Tibial nerve (tissue), 4 donors: ENCODE data around the gene WSB1.

ENCODE experiments used
- EP300 ChIP-seq, 2 donors: sonication (generic); formaldehyde crosslinking; IDR thresholded peaks; one replicate each; pipeline ENCODE4 v1.6.1; 2017; ENCODE audit warnings: antibody characterized with exemption in 2 of 2, mild to moderate bottlenecking in 1 of 2
- POLR2A ChIP-seq, 2 donors: fragments of 450-650 bp; IDR thresholded peaks; one replicate each; pipeline ENCODE4 v1.6.1; 2017; ENCODE audit warnings: antibody characterized with exemption in 2 of 2, mild to moderate bottlenecking in 2 of 2, moderate library complexity in 2 of 2
- TF ChIP-seq, protein P1 (sequence below), 5 experiments: fragments of 200-600 bp in 3 of 5; fragments of 450-650 bp in 2 of 5; sonication (generic) in 3 of 5; IDR thresholded peaks; one replicate each; pipeline ENCODE4 v1.5.1; 2016 to 2019; ENCODE audit warnings: antibody characterized with exemption in 5 of 5, mild to moderate bottlenecking in 3 of 5, moderate library complexity in 2 of 5

DNA sequence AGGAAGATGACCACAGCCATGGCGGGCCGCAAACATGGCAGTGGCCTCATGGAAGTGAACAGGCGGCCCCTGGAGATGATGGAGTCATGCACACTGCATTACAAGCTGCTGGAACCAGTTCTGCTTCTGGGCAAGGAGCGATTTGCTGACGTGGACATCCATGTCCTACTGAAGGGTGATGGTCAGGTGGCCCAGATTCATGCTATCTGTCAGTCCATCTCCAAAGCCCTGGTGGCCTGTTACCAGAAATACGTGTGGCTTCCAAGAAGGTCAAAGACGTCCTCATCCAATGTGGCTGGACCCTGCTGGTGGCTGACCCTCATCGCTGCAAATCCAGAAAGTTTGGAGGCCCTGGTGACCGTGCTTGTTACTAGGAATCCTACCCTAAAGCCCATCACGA, 13.4 kb upstream of the WSB1 start:
- TF ChIP-seq, protein P1, sequence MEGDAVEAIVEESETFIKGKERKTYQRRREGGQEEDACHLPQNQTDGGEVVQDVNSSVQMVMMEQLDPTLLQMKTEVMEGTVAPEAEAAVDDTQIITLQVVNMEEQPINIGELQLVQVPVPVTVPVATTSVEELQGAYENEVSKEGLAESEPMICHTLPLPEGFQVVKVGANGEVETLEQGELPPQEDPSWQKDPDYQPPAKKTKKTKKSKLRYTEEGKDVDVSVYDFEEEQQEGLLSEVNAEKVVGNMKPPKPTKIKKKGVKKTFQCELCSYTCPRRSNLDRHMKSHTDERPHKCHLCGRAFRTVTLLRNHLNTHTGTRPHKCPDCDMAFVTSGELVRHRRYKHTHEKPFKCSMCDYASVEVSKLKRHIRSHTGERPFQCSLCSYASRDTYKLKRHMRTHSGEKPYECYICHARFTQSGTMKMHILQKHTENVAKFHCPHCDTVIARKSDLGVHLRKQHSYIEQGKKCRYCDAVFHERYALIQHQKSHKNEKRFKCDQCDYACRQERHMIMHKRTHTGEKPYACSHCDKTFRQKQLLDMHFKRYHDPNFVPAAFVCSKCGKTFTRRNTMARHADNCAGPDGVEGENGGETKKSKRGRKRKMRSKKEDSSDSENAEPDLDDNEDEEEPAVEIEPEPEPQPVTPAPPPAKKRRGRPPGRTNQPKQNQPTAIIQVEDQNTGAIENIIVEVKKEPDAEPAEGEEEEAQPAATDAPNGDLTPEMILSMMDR (IDR thresholded peaks at IDR 0.05) = no peak
- TF ChIP-seq EP300 (IDR thresholded peaks at IDR 0.05) (no peak), POLR2A (IDR thresholded peaks at IDR 0.05) (no peak)
